ENCODE measurements around the gene RBM39. TPM values are rescaled to one million over a fixed set of nuclear protein-coding genes. Genes with fewer than 3 reads are reported as not detected.

RBM39 gene
- total and polyA plus RNA-seq, 9 of the 15 experiments (the other 6 are each of a cell fraction or from before 2014, with no cell fraction given) = 143 to 319 (median 228) TPM

DNA sequence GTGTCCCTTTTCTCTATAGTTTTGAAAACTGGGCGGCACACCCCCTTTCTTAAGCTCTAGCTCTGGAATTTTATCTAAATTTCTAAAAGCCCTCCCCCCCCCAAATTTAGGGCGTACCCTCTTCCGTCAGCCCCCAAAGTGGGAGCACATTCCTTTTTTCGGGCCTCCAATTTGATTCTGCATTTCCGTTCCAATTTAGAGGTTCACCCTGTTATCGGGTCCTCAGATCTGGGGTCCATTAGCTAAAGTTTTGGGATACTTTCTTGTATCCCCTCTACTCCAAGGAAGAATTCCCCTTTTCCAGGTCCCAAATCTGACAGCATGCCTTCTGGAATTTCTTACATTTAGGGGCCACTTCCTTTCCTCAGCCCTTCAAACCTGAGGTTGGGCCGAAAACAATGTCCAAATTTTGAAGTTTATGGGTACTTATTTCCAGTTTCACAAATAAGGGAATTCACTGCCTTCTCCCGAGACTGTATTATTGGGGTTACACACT is 30.6 kb upstream of the RBM39 start:
- no peaks in the 10 kb centered on the region for H3K9me1 ChIP-seq (ENCODE audit: control insufficient read depth, insufficient read depth, low read length)
- BruUV-seq (replicated peaks) = TSS peak; percentile 61
- in situ Hi-C loops (cut with MboI) = no loop called here
- FAIRE-seq (no peak), DNase-seq (ENCODE audit: extremely low read depth in 1 of 4, low spot score in 3 of 4) (peak in 1 of 4 experiments; percentile 22), ATAC-seq (no peak)
- peak overlapping the region; percentile 90 for H3K4me2 ChIP-seq (ENCODE audit: insufficient read depth, low read length)
- CTCF ChIA-PET (ENCODE audit: low intra/inter-chr PET ratio) = no interaction called here
- H3K36me3 ChIP-seq (ENCODE audit: control insufficient read depth, insufficient read depth, low read length) = peaks cover 17% of the 10 kb centered on the region; the same call in 2 of the 3 replicates
- 5% methylated on average over 8 of the region's 8 CpGs for WGBS (ENCODE audit: insufficient coverage, low coverage, missing lambda C conversion rate)
- POLR2A ChIA-PET = interaction anchor here (0.8 to 3.3 kb wide), 10 partner anchors 14 to 181 kb away, joined by 3 to 46 read pairs (median 4); partner anchors contain the start of genes RBM39 and SCAND1
- intact Hi-C loops (cut with micrococcal nuclease) = loop anchor here (2.0 to 10.0 kb wide), 3 partner anchors 30 to 132 kb away; partner anchors contain the start of gene RBM39
- H3K9me3 ChIP-seq (replicated peaks; ENCODE audit: control insufficient read depth, insufficient read depth, low read depth, low read length) = no peaks in the 10 kb centered on the region
- H3K79me2 ChIP-seq (ENCODE audit: control insufficient read depth, insufficient read depth, low read length) = peaks cover 54% of the 10 kb centered on the region
- H3K4me1 ChIP-seq (replicated peaks in 1 of 2; ENCODE audit: control insufficient read depth in 2 of 2, insufficient read depth in 2 of 2, low read length in 2 of 2) = peaks cover 33 to 53% of the 10 kb centered on the region in 2 experiments
- H2AFZ ChIP-seq (ENCODE audit: low read depth, low read length) = peak overlapping the region; percentile 78
- peak overlapping the region; percentile 86 to 92; a peak in 3 of 4 replicates for H3K9ac ChIP-seq (ENCODE audit: insufficient read depth in 1 of 2, low read depth in 2 of 2, low read length in 2 of 2)
- peak overlapping the region; percentile 86 for H3K27ac ChIP-seq (ENCODE audit: extremely low read depth, low read depth, low read length)
- H3K4me3 ChIP-seq = peak overlapping the region; percentile 70
- H4K20me1 ChIP-seq (replicated peaks; ENCODE audit: control insufficient read depth, insufficient read depth, low read length) = peaks cover 12% of the 10 kb centered on the region
- no peaks in the 10 kb centered on the region for H3K27me3 ChIP-seq (ENCODE audit: control insufficient read depth in 2 of 2, insufficient read depth in 2 of 2, low read length in 2 of 2)
- TF ChIP-seq, protein P1, sequence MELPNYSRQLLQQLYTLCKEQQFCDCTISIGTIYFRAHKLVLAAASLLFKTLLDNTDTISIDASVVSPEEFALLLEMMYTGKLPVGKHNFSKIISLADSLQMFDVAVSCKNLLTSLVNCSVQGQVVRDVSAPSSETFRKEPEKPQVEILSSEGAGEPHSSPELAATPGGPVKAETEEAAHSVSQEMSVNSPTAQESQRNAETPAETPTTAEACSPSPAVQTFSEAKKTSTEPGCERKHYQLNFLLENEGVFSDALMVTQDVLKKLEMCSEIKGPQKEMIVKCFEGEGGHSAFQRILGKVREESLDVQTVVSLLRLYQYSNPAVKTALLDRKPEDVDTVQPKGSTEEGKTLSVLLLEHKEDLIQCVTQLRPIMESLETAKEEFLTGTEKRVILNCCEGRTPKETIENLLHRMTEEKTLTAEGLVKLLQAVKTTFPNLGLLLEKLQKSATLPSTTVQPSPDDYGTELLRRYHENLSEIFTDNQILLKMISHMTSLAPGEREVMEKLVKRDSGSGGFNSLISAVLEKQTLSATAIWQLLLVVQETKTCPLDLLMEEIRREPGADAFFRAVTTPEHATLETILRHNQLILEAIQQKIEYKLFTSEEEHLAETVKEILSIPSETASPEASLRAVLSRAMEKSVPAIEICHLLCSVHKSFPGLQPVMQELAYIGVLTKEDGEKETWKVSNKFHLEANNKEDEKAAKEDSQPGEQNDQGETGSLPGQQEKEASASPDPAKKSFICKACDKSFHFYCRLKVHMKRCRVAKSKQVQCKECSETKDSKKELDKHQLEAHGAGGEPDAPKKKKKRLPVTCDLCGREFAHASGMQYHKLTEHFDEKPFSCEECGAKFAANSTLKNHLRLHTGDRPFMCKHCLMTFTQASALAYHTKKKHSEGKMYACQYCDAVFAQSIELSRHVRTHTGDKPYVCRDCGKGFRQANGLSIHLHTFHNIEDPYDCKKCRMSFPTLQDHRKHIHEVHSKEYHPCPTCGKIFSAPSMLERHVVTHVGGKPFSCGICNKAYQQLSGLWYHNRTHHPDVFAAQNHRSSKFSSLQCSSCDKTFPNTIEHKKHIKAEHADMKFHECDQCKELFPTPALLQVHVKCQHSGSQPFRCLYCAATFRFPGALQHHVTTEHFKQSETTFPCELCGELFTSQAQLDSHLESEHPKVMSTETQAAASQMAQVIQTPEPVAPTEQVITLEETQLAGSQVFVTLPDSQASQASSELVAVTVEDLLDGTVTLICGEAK (IDR thresholded peaks at IDR 0.05) = peak; percentile 21; the same call in 1 of the 2 replicates
- TF ChIP-seq, protein P1 (CRISPR knock-in tag; IDR thresholded peaks at IDR 0.05) = no peak
- TF ChIP-seq, protein P2, sequence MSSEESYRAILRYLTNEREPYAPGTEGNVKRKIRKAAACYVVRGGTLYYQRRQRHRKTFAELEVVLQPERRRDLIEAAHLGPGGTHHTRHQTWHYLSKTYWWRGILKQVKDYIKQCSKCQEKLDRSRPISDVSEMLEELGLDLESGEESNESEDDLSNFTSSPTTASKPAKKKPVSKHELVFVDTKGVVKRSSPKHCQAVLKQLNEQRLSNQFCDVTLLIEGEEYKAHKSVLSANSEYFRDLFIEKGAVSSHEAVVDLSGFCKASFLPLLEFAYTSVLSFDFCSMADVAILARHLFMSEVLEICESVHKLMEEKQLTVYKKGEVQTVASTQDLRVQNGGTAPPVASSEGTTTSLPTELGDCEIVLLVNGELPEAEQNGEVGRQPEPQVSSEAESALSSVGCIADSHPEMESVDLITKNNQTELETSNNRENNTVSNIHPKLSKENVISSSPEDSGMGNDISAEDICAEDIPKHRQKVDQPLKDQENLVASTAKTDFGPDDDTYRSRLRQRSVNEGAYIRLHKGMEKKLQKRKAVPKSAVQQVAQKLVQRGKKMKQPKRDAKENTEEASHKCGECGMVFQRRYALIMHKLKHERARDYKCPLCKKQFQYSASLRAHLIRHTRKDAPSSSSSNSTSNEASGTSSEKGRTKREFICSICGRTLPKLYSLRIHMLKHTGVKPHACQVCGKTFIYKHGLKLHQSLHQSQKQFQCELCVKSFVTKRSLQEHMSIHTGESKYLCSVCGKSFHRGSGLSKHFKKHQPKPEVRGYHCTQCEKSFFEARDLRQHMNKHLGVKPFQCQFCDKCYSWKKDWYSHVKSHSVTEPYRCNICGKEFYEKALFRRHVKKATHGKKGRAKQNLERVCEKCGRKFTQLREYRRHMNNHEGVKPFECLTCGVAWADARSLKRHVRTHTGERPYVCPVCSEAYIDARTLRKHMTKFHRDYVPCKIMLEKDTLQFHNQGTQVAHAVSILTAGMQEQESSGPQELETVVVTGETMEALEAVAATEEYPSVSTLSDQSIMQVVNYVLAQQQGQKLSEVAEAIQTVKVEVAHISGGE (CRISPR knock-in tag; IDR thresholded peaks at IDR 0.05) = peak in 1 of 3 experiments; percentile 52; a peak in 1 of 6 replicates
- TF ChIP-seq GABPA (tag; conservative IDR thresholded peaks at IDR 0.05; ENCODE audit: low read depth) = peak; percentile 26; the same call in 1 of the 2 replicates
- TF ChIP-seq KAT7 (CRISPR knock-in tag; IDR thresholded peaks at IDR 0.05; ENCODE audit: borderline replicate concordance) = peak; percentile 33; the same call in 1 of the 2 replicates
- TF ChIP-seq CCNT2 (IDR thresholded peaks at IDR 0.05; ENCODE audit: borderline replicate concordance, extremely low read depth, insufficient read length, low read depth, low read length) = no peak
